ENCODE results near the gene SPATA1. TPM values are rescaled to one million over a fixed set of nuclear protein-coding genes. Genes with fewer than 3 reads are reported as not detected.

SPATA1 gene
- total and polyA plus RNA-seq, 2 of the 8 experiments (the other 6 are each of a cell fraction or from before 2014, with no cell fraction given), result 0.51 to 1.1 TPM

- no peak overlapping the region for H4K5ac ChIP-seq (ENCODE audit: insufficient read length, low read depth, low read length)
- no peak overlapping the region for H3K4me3 ChIP-seq (ENCODE audit: extremely low read depth in 1 of 4, insufficient read depth in 2 of 4, low read depth in 3 of 4, low read length in 4 of 4)
- no peaks in the 10 kb centered on the region for H3K4me1 ChIP-seq (replicated peaks in 1 of 4; ENCODE audit: control insufficient read depth in 3 of 4, insufficient read depth in 4 of 4, low read length in 3 of 4)
- no peak overlapping the region for H3K4ac ChIP-seq (replicated peaks; ENCODE audit: insufficient read length, low read depth, low read length)
- no peak overlapping the region for H3K23ac ChIP-seq (ENCODE audit: insufficient read length)
- 0 out of 4 replicates have a peak, but pooled peaks cover 0 to 2% of the 10 kb centered on the region in 2 experiments for H3K9me3 ChIP-seq (ENCODE audit: insufficient read depth in 2 of 2, low read depth in 1 of 2, low read length in 1 of 2)
- no peak overlapping the region for H3K9ac ChIP-seq (replicated peaks in 1 of 4; ENCODE audit: extremely low read depth in 1 of 4, low read depth in 3 of 4, low read length in 3 of 4)
- H3K27ac ChIP-seq (ENCODE audit: low read depth, low read length), result no peak overlapping the region
- ChIA-PET POLR2A (ENCODE audit: partially characterized antibody) (no interaction called here), CTCF (ENCODE audit: partially characterized antibody) (interaction anchor here (1.2 to 2.1 kb wide), 3 partner anchors 11 to 230 kb away, joined by 3 to 5 read pairs (median 4); no protein-coding TSS in a partner anchor)
- DNase-seq (ENCODE audit: low read depth in 1 of 2, low spot score in 2 of 2), result no peak
- H2BK15ac ChIP-seq (ENCODE audit: low read length), result no peak overlapping the region
- FAIRE-seq, result no peak
- H3K4me2 ChIP-seq (ENCODE audit: insufficient read depth in 1 of 2, low read depth in 2 of 2, low read length in 2 of 2), result no peak overlapping the region
- H3K27me3 ChIP-seq (replicated peaks in 1 of 4; ENCODE audit: control insufficient read depth in 3 of 4, extremely low read depth in 1 of 4, insufficient read depth in 3 of 4, low read length in 3 of 4), result no peaks in the 10 kb centered on the region
- H2AK5ac ChIP-seq (ENCODE audit: low read depth, low read length), result no peak overlapping the region
- H3K23me2 ChIP-seq (ENCODE audit: low read depth, low read length), result no peaks in the 10 kb centered on the region
- H2BK5ac ChIP-seq (ENCODE audit: low read depth, low read length), result no peak overlapping the region
- H2AFZ ChIP-seq (ENCODE audit: low read length), result no peak overlapping the region
- H2BK20ac ChIP-seq (ENCODE audit: low read length), result no peak overlapping the region
- no peaks in the 10 kb centered on the region for H3K79me1 ChIP-seq (ENCODE audit: low read depth, low read length)
- H3K79me2 ChIP-seq (ENCODE audit: control insufficient read depth in 1 of 2, insufficient read depth in 2 of 2, low read length in 2 of 2), result no peaks in the 10 kb centered on the region
- H4K8ac ChIP-seq (ENCODE audit: extremely low read depth, insufficient read depth, low read length), result no peak overlapping the region
- no peak overlapping the region for H3K18ac ChIP-seq (ENCODE audit: extremely low read depth, low read length)
- TF ChIP-seq GTF2F1 (IDR thresholded peaks at IDR 0.05; ENCODE audit: borderline replicate concordance, low read depth, low read length) (no peak), CHD1 (IDR thresholded peaks at IDR 0.05; ENCODE audit: low read depth, low read length) (no peak), SP2 (IDR thresholded peaks at IDR 0.05; ENCODE audit: low read length) (no peak), JUN (IDR thresholded peaks at IDR 0.05; ENCODE audit: low read depth, low read length) (no peak), YY1 (IDR thresholded peaks at IDR 0.05; ENCODE audit: low read depth, low read length) (no peak), CHD2 (IDR thresholded peaks at IDR 0.05; ENCODE audit: low read length) (no peak), POU5F1 (IDR thresholded peaks at IDR 0.05; ENCODE audit: low read depth, low read length) (no peak), BACH1 (IDR thresholded peaks at IDR 0.05; ENCODE audit: low read length) (no peak), TAF1 (IDR thresholded peaks at IDR 0.05; ENCODE audit: low read depth, low read length) (no peak), NRF1 (IDR thresholded peaks at IDR 0.05; ENCODE audit: low read depth, low read length) (no peak), ZNF274 (IDR thresholded peaks at IDR 0.05; ENCODE audit: borderline replicate concordance, extremely low read depth, low read length) (no peak), SP4 (IDR thresholded peaks at IDR 0.05; ENCODE audit: low read length) (no peak), PHF8 (conservative IDR thresholded peaks at IDR 0.05; ENCODE audit: low read depth, low read length) (no peak), POLR2A (IDR thresholded peaks at IDR 0.05; ENCODE audit: control extremely low read depth in 1 of 2, low read depth in 2 of 2, low read length in 2 of 2) (no peak), TBP (IDR thresholded peaks at IDR 0.05; ENCODE audit: low read depth, low read length) (no peak)
- H3K14ac ChIP-seq (ENCODE audit: insufficient read length), result no peak overlapping the region
- no peak overlapping the region for H3K56ac ChIP-seq (replicated peaks; ENCODE audit: insufficient read length, low read depth, low read length)
- H4K91ac ChIP-seq (replicated peaks; ENCODE audit: insufficient read length, low read length), result no peak overlapping the region
- H2BK120ac ChIP-seq (replicated peaks; ENCODE audit: low read depth, low read length), result no peak overlapping the region
- H2BK12ac ChIP-seq (ENCODE audit: low read depth, low read length), result no peak overlapping the region
- no peaks in the 10 kb centered on the region for H3K36me3 ChIP-seq (ENCODE audit: control insufficient read depth in 2 of 4, insufficient read depth in 4 of 4, low read length in 3 of 4)
- no peaks in the 10 kb centered on the region for H4K20me1 ChIP-seq (replicated peaks in 1 of 2; ENCODE audit: control insufficient read depth in 1 of 2, insufficient read depth in 2 of 2, low read length in 2 of 2)
These were observed 18.4 kb downstream of the SPATA1 start for GRCh38 chr1:84524590-84524989.
